ENCODE results near the gene LPCAT3. TPM values are rescaled to one million over a fixed set of nuclear protein-coding genes. Genes with fewer than 3 reads are reported as not detected.
"Not testable (repeated sequence)": the region's sequence is repeated elsewhere in the genome, so short reads cannot be mapped to it uniquely, and the experiment has no call there.

LPCAT3 gene
- polyA plus RNA-seq (ENCODE audit: insufficient read length) = 20.1 TPM

GRCh38 chr12:7018350-7019042 lies at the start of gene LPCAT3:
LPCAT3 (minus strand) TSS chr12:7018476; CDS start chr12:7018424, 52 bp downstream.
- peak; percentile 74 for DNase-seq (ENCODE audit: low read depth)

- no peak for DNase-seq (ENCODE audit: low read depth)
Measured at GRCh38 chr12:7067096-7067495, 48.8 kb upstream of the LPCAT3 start.

GRCh38 chr12:7066596-7066995 lies 48.3 kb upstream of the LPCAT3 start:
- DNase-seq (ENCODE audit: low read depth) = no peak

GRCh38 chr12:7065073-7065623 lies 46.9 kb upstream of the LPCAT3 start:
- no peak for DNase-seq (ENCODE audit: low read depth)

- no peak for DNase-seq (ENCODE audit: low read depth)
Measured at GRCh38 chr12:7064516-7064915, 46.2 kb upstream of the LPCAT3 start.

GRCh38 chr12:7061596-7061995 lies 43.3 kb upstream of the LPCAT3 start:
- no peak for DNase-seq (ENCODE audit: low read depth)

GRCh38 chr12:7061138-7061537 lies 42.9 kb upstream of the LPCAT3 start:
- no peak for DNase-seq (ENCODE audit: low read depth)

GRCh38 chr12:7060353-7060954 lies 42.2 kb upstream of the LPCAT3 start, which contains the start of gene C1S:
C1S (plus strand) TSS chr12:7060718; CDS start chr12:7061913, 1,195 bp downstream.
- peak; percentile 92 for DNase-seq (ENCODE audit: low read depth)

- DNase-seq (ENCODE audit: low read depth) = no peak
Measured at GRCh38 chr12:7059780-7060179, 41.5 kb upstream of the LPCAT3 start.

GRCh38 chr12:7058850-7059395 lies 40.6 kb upstream of the LPCAT3 start:
- no peak for DNase-seq (ENCODE audit: low read depth)

GRCh38 chr12:7058163-7058845 lies 40.0 kb upstream of the LPCAT3 start:
- DNase-seq (ENCODE audit: low read depth) = no peak

- DNase-seq (ENCODE audit: low read depth) = not testable (repeated sequence)
Measured at GRCh38 chr12:7055736-7056135, 37.5 kb upstream of the LPCAT3 start.

- DNase-seq (ENCODE audit: low read depth) = no peak
Measured at GRCh38 chr12:7054925-7055324, 36.6 kb upstream of the LPCAT3 start.

GRCh38 chr12:7049973-7050372 lies 31.7 kb upstream of the LPCAT3 start:
- DNase-seq (ENCODE audit: low read depth) = not testable (repeated sequence)

- DNase-seq (ENCODE audit: low read depth) = not testable (repeated sequence)
Measured at GRCh38 chr12:7049445-7049951, 31.2 kb upstream of the LPCAT3 start.

GRCh38 chr12:7047306-7047705 lies 29.0 kb upstream of the LPCAT3 start:
- DNase-seq (ENCODE audit: low read depth) = no peak

- no peak for DNase-seq (ENCODE audit: low read depth)
Measured at GRCh38 chr12:7046383-7047105, 28.3 kb upstream of the LPCAT3 start.

GRCh38 chr12:7045913-7046312 lies 27.6 kb upstream of the LPCAT3 start:
- DNase-seq (ENCODE audit: low read depth) = no peak

GRCh38 chr12:7042842-7043241 lies 24.6 kb upstream of the LPCAT3 start:
- no peak for DNase-seq (ENCODE audit: low read depth)

- DNase-seq (ENCODE audit: low read depth) = no peak
Measured at GRCh38 chr12:7039403-7039802, 21.1 kb upstream of the LPCAT3 start.

GRCh38 chr12:7038591-7038990 lies 20.3 kb upstream of the LPCAT3 start:
- DNase-seq (ENCODE audit: low read depth) = no peak

Measured in forelimb muscle (tissue), 1 donor.